ENCODE results near the gene OSCP1.

GRCh38 chr1:36369061-36369861, 81.0 kb downstream of the OSCP1 start:
- TF ChIP-seq, protein P1, sequence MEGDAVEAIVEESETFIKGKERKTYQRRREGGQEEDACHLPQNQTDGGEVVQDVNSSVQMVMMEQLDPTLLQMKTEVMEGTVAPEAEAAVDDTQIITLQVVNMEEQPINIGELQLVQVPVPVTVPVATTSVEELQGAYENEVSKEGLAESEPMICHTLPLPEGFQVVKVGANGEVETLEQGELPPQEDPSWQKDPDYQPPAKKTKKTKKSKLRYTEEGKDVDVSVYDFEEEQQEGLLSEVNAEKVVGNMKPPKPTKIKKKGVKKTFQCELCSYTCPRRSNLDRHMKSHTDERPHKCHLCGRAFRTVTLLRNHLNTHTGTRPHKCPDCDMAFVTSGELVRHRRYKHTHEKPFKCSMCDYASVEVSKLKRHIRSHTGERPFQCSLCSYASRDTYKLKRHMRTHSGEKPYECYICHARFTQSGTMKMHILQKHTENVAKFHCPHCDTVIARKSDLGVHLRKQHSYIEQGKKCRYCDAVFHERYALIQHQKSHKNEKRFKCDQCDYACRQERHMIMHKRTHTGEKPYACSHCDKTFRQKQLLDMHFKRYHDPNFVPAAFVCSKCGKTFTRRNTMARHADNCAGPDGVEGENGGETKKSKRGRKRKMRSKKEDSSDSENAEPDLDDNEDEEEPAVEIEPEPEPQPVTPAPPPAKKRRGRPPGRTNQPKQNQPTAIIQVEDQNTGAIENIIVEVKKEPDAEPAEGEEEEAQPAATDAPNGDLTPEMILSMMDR (IDR thresholded peaks at IDR 0.05; ENCODE audit: low read length), result peak; percentile 90
- TF ChIP-seq EZH2 (IDR thresholded peaks at IDR 0.05; ENCODE audit: borderline replicate concordance, low read length), result no peak
